ENCODE results near the gene ITGA5.

Gene ITGA5

GRCh38 chr12:54419088-54419887 lies at the start of gene ITGA5:
Gene ITGA5 (minus strand): TSS chr12:54419266. CDS start chr12:54419198, 68 bp downstream.
- DNase-seq (ENCODE audit: low read depth) = no peak

GRCh38 chr12:54465857-54466523 lies 46.9 kb upstream of the ITGA5 start:
- no peak for DNase-seq (ENCODE audit: low read depth)

- DNase-seq (ENCODE audit: low read depth) = no peak
Observed at GRCh38 chr12:54463484-54463883, 44.4 kb upstream of the ITGA5 start.

- DNase-seq (ENCODE audit: low read depth) = no peak
Observed at GRCh38 chr12:54463034-54463433, 44.0 kb upstream of the ITGA5 start.

DNA sequence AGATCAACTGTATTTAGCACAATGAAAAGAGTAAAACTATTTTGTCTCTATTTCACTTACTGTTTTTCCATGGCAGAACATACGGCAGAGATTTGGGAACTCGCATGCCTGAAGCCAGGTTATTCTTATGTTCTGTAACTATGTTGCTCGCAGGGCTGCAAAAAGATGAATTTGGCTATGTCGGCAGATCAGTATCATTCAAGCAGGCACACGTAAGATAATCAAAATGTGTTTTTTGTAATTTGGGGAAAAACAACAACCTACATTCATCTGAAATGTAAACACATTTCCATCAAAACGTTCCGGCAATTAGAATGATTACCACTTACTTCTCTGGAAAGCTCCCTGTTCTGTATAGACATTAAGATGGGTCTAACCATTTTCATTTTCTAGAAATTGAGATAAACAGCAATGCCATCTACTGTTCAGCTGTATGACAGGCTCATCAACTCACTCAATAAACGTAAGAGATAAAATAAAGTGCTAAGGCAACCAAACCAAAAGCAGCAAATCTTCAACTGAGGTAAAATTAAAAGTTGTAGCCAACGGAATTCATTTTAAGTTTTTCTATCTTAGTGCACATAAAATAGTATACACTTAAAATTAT lies 41.4 kb upstream of the ITGA5 start:
- no peak for DNase-seq (ENCODE audit: low read depth)

GRCh38 chr12:54459355-54459754 lies 40.3 kb upstream of the ITGA5 start:
- DNase-seq (ENCODE audit: low read depth) = no peak

DNA sequence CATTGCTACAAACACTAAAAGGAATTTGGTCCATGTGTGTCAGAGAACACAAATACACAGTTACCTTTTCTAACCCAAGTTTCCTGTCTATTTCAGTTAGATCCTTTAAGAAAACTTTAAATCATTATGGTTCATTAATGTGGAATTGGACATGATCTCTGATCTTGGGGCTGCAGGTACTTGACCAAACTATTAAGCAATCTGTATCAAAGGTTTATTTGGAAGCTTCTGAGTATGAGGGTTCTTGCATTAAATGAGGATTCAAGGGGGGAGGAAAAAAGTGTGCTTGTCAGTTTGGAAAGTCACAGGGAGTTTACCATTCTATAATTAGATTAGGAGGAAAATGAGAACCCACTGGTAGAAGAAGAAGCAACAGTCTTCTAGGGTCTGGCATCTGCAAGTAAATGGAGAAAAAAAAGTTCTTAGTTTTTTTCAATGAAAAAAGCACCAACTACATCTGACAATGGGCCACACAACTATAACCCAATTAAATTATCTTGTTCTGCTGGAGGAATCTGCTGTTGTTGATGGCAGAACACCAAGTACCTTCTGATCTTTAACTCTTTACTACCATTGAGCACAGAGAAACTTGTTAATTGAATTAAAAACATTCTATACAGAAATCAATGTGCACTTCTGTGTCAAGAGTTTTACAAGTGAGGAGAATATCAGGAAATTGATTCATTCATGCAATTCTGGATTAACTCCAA lies 36.8 kb upstream of the ITGA5 start:
- no peak for DNase-seq (ENCODE audit: low read depth)

GRCh38 chr12:54452628-54453027 lies 33.6 kb upstream of the ITGA5 start:
- DNase-seq (ENCODE audit: low read depth) = no peak

GRCh38 chr12:54448344-54448743 lies 29.3 kb upstream of the ITGA5 start:
- DNase-seq (ENCODE audit: low read depth) = no peak

GRCh38 chr12:54447917-54448316 lies 28.9 kb upstream of the ITGA5 start:
- DNase-seq (ENCODE audit: low read depth) = no peak

DNA sequence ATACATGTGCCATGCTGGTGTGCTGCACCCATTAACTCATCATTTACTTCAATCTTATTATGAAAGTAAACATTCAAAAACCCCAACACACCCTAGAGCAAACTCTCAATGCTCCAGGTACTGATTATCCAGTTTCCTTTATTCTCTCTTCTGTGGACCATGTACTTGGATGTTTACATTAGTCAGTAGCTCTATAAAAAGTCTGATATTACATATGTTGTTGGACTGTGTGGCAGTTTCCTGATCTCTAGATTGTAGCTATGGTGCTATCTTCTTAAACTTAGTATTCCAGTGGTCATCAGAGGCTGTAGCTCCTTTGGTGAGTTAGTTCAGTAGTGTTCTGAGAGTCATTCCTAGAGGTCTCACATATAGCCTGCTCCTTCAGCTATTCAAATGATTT lies 25.1 kb upstream of the ITGA5 start:
- DNase-seq (ENCODE audit: low read depth) = no peak

- DNase-seq (ENCODE audit: low read depth) = no peak
Observed at GRCh38 chr12:54443446-54443845, 24.4 kb upstream of the ITGA5 start.

GRCh38 chr12:54442961-54443360 lies 23.9 kb upstream of the ITGA5 start:
- no peak for DNase-seq (ENCODE audit: low read depth)

- DNase-seq (ENCODE audit: low read depth) = no peak
Observed at GRCh38 chr12:54442099-54442498, 23.0 kb upstream of the ITGA5 start.

- no peak for DNase-seq (ENCODE audit: low read depth)
Observed at GRCh38 chr12:54439521-54440255, 20.6 kb upstream of the ITGA5 start.

GRCh38 chr12:54439096-54439495 lies 20.0 kb upstream of the ITGA5 start:
- DNase-seq (ENCODE audit: low read depth) = no peak

DNA sequence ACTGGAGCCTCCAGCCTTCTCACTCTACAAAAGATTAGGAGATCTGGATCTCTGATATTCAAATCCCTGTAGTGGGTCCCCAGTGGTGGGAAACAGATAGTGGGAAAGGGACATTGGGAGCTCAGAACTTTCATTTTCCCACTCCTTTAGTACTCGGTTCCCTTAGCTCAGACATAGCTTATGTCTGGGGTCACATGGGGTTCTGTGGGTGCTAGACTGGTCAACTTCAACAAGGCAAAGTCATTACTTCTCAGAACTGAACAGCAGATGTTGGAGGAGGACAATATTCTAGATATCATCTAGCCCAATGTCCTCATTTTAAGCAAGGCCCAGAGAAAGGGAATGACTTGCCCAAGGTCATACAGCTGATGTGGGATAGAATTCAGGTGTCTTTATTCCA lies 19.5 kb upstream of the ITGA5 start:
- DNase-seq (ENCODE audit: low read depth) = no peak

DNA sequence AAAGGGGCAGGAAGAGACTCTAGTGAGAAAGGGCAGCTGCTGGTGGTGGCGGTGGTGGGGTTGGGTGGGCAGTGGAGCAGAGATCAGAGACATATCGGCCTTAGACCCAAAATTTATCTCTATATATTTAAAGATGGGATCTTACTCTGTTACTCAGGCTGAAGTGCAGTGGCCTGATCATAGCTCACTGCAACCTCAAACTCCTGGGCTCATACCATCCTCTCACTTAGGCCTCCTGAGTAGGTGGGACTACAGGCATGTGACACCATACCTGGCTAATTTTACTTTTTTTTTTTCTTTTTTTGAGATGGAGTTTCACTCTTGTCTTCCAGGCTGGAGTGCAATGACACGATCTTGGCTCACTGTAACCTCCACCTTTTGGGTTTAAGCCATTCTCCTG lies 18.6 kb upstream of the ITGA5 start:
- no peak for DNase-seq (ENCODE audit: low read depth)

DNA sequence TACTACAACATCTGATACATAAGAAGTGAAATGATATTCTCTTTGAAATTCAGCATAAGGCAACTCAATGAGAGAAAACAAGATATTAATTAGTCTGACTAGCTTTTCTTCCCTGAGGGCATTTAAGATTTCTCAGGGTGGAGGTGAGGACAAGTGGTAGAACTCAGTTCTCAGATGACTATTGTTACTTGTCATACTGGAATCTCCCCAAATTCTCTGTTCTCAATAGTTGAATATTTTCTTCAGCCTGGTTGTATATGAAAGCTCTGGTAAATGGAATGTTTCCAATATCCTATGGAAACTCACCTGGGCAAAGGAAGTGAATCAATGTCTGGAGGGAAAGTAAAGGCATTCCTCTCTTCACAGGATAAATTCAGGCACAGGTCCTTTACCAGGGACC lies 18.2 kb upstream of the ITGA5 start:
- DNase-seq (ENCODE audit: low read depth) = no peak

GRCh38 chr12:54432815-54433164 lies 13.7 kb upstream of the ITGA5 start:
- no peak for DNase-seq (ENCODE audit: low read depth)

- no peak for DNase-seq (ENCODE audit: low read depth)
Observed at GRCh38 chr12:54431911-54432814, 13.1 kb upstream of the ITGA5 start.
